ENCODE measurements around the gene LRRC8E. TPM values are rescaled to one million over a fixed set of nuclear protein-coding genes. Genes with fewer than 3 reads are reported as not detected.

Gene LRRC8E
- total RNA-seq (under 1 TPM; 0.07 to 0.26 (median 0.15) TPM), polyA plus RNA-seq (under 1 TPM in 2 of 3 donors, not detected in 1; 0.03 to 0.10 TPM)
- long read RNA-seq, donor 1 = 0 reads
- long read RNA-seq, donor 2, partial matches to known transcripts = 0 of 1 reads
- long read RNA-seq, donor 2, other reads (novel, unspliced or antisense) = 0 of 1 reads

GRCh38 chr19:7888145-7888825 is at the start of gene LRRC8E:
Gene LRRC8E, plus strand, starts transcription at chr19:7888510. Its CDS starts 7,094 bp downstream, at chr19:7895604.
- 12 to 18% (median 13%) methylated on average over 36 to 53 of the region's 53 CpGs for WGBS, 3 donors
- Histone ChIP-seq H3K9me3 (no peaks in the 10 kb centered on the region), H3K36me3 (ENCODE audit: insufficient read depth in 1 of 2, low read depth in 1 of 2) (no peaks in the 10 kb centered on the region), H3K27me3 (ENCODE audit: insufficient read depth in 3 of 3, low read length in 2 of 3) (peaks cover 0 to 37% (median 0%) of the 10 kb centered on the region in 3 donors), H3K4me3 (peak within 1 kb of the TSS; percentile 22), H3K27ac (no peak within 1 kb of the TSS), H3K4me1 (no peaks in the 10 kb centered on the region)
- TF ChIP-seq, protein P1, sequence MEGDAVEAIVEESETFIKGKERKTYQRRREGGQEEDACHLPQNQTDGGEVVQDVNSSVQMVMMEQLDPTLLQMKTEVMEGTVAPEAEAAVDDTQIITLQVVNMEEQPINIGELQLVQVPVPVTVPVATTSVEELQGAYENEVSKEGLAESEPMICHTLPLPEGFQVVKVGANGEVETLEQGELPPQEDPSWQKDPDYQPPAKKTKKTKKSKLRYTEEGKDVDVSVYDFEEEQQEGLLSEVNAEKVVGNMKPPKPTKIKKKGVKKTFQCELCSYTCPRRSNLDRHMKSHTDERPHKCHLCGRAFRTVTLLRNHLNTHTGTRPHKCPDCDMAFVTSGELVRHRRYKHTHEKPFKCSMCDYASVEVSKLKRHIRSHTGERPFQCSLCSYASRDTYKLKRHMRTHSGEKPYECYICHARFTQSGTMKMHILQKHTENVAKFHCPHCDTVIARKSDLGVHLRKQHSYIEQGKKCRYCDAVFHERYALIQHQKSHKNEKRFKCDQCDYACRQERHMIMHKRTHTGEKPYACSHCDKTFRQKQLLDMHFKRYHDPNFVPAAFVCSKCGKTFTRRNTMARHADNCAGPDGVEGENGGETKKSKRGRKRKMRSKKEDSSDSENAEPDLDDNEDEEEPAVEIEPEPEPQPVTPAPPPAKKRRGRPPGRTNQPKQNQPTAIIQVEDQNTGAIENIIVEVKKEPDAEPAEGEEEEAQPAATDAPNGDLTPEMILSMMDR (IDR thresholded peaks at IDR 0.05) = no peak
- intact Hi-C loops (cut with DNase I) = no loop called here
- DNase-seq (no peak), ATAC-seq (peak in 2 of 4 donors; percentile 61 to 81)

- Histone ChIP-seq H3K4me1 (no peaks in the 10 kb centered on the region), H3K27me3 (ENCODE audit: insufficient read depth in 3 of 3, low read length in 2 of 3) (no peaks in the 10 kb centered on the region), H3K9me3 (no peaks in the 10 kb centered on the region), H3K36me3 (ENCODE audit: insufficient read depth in 1 of 2, low read depth in 1 of 2) (no peaks in the 10 kb centered on the region), H3K27ac (no peak overlapping the region), H3K4me3 (no peak overlapping the region)
- no peak for DNase-seq
- intact Hi-C loops (cut with DNase I) = no loop called here
- TF ChIP-seq, protein P1 (IDR thresholded peaks at IDR 0.05) = no peak
- 93 to 95% (median 93%) methylated on average over 6 of the region's 6 CpGs for WGBS, 3 donors
- ATAC-seq = no peak
Measured at GRCh38 chr19:7839476-7839875, 48.8 kb upstream of the LRRC8E start.

GRCh38 chr19:7840629-7841028 is 47.7 kb upstream of the LRRC8E start:
- no peak overlapping the region for H3K27ac ChIP-seq
- no peak for ATAC-seq
- 72 to 78% (median 74%) methylated on average over 8 of the region's 8 CpGs for WGBS, 3 donors
- TF ChIP-seq, protein P1 (IDR thresholded peaks at IDR 0.05) = no peak
- H3K4me1 ChIP-seq = no peaks in the 10 kb centered on the region
- DNase-seq = no peak
- intact Hi-C loops (cut with DNase I) = no loop called here
- no peaks in the 10 kb centered on the region for H3K9me3 ChIP-seq
- no peaks in the 10 kb centered on the region for H3K27me3 ChIP-seq (ENCODE audit: insufficient read depth in 3 of 3, low read length in 2 of 3)
- H3K36me3 ChIP-seq (ENCODE audit: insufficient read depth in 1 of 2, low read depth in 1 of 2) = no peaks in the 10 kb centered on the region
- H3K4me3 ChIP-seq = no peak overlapping the region

- 89 to 91% (median 90%) methylated on average over 11 of the region's 11 CpGs for WGBS, 3 donors
- ATAC-seq (no peak), DNase-seq (no peak)
Measured at GRCh38 chr19:7841751-7842660, 46.3 kb upstream of the LRRC8E start.

More at GRCh38 chr19:7841751-7842660, 46.3 kb upstream of the LRRC8E start:
- no peaks in the 10 kb centered on the region for H3K9me3 ChIP-seq
- no peaks in the 10 kb centered on the region for H3K27me3 ChIP-seq (ENCODE audit: insufficient read depth in 3 of 3, low read length in 2 of 3)
- no peak overlapping the region for H3K4me3 ChIP-seq
- H3K27ac ChIP-seq = no peak overlapping the region
- intact Hi-C loops (cut with DNase I) = no loop called here
- no peaks in the 10 kb centered on the region for H3K36me3 ChIP-seq (ENCODE audit: insufficient read depth in 1 of 2, low read depth in 1 of 2)
- TF ChIP-seq, protein P1 (IDR thresholded peaks at IDR 0.05) = no peak
- H3K4me1 ChIP-seq = no peaks in the 10 kb centered on the region
